VCaP (cell line): ENCODE data around the gene TIMM50.

Source experiments
- H3K27ac ChIP-seq: fragments of 450-650 bp; 2 replicates; pipeline ENCODE4 v1.5.1; 2017
- TF ChIP-seq, protein P1 (sequence below): fragments of 450-650 bp; conservative IDR thresholded peaks from 2 replicates; pipeline ENCODE4 v1.5.1; 2017; ENCODE audit warnings: mild to moderate bottlenecking, moderate library complexity

The TIMM50 gene

DNA sequence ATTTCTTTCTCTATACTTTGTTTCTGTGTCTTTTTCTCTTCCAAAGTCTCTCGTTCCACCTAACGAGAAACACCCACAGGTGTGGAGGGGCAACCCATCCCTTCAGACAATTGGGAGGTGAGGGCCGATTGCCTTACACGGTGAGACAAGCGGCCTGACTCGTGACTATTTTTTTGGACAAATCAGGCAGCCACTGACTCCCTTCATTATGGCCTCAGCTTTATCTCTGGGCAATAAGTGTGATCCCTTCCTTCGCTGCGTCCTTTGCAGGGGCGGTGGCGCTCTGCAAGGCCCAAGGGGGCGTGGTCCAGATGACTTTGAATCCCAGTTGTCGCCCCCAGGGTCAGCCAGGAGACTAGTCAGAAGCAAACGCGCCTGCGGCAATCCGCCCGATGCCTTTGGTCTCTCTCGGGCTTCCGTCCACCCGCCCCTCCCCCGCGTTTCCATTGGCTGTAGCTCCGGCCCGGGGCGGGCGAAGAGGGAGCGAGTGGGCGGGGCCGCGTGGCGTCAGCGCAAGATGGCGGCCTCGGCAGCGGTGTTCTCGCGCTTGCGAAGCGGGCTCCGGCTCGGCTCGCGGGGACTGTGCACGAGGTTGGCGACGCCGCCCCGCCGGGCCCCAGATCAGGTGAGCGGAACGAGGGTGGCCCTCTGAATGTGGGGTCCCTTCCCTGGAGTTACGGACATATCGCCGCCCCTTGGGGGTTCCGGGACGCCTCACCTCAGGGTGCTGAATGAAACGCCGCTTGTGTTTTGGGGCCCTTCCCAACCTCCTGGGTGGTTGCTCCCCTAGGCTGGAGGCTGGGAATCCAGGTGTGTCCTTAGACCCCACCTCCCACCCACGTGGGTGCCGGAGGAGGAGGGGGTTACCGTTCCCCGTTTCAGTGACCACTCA, at the start of gene TIMM50:
Gene TIMM50 (plus strand): TSS at position 502 of the 892 bp plus-strand sequence. CDS start 16 bp downstream, at position 518.
- H3K27ac ChIP-seq = peak within 1 kb of the TSS; percentile 86
- TF ChIP-seq, protein P1, sequence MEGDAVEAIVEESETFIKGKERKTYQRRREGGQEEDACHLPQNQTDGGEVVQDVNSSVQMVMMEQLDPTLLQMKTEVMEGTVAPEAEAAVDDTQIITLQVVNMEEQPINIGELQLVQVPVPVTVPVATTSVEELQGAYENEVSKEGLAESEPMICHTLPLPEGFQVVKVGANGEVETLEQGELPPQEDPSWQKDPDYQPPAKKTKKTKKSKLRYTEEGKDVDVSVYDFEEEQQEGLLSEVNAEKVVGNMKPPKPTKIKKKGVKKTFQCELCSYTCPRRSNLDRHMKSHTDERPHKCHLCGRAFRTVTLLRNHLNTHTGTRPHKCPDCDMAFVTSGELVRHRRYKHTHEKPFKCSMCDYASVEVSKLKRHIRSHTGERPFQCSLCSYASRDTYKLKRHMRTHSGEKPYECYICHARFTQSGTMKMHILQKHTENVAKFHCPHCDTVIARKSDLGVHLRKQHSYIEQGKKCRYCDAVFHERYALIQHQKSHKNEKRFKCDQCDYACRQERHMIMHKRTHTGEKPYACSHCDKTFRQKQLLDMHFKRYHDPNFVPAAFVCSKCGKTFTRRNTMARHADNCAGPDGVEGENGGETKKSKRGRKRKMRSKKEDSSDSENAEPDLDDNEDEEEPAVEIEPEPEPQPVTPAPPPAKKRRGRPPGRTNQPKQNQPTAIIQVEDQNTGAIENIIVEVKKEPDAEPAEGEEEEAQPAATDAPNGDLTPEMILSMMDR = no peak

DNA sequence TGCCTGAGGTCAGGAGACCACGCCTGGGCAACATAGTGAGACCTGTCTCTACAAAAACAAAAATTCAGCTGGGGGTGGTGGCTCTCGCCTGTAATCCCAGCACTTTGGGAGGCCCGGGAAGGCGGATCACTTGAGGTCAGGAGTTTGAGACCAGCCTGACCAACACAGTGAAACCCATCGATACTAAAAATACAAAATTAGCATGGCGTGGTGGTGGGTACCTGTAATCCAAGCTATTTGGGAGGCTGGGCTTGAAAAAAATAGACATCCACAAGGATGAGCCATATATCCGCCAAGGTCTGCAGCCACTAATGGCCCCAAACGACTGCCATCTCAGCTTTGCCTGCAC, 48.0 kb upstream of the TIMM50 start:
- TF ChIP-seq, protein P1 = no peak
- no peak overlapping the region for H3K27ac ChIP-seq

- TF ChIP-seq, protein P1 = no peak
- H3K27ac ChIP-seq = peak overlapping the region; percentile 95; the same call in 1 of the 2 replicates
These were observed 47.1 kb upstream of the TIMM50 start for GRCh38 chr19:39433480-39434079.

GRCh38 chr19:39434123-39435076, 46.2 kb upstream of the TIMM50 start:
- H3K27ac ChIP-seq = peak overlapping the region; percentile 95
- TF ChIP-seq, protein P1 = no peak

GRCh38 chr19:39435499-39436349, 44.9 kb upstream of the TIMM50 start, which contains the start of gene RPS16:
Gene RPS16 (minus strand): TSS chr19:39435949. CDS start chr19:39435895, 54 bp downstream.
- H3K27ac ChIP-seq = peak within 1 kb of the TSS; percentile 95
- TF ChIP-seq, protein P1 = no peak

DNA sequence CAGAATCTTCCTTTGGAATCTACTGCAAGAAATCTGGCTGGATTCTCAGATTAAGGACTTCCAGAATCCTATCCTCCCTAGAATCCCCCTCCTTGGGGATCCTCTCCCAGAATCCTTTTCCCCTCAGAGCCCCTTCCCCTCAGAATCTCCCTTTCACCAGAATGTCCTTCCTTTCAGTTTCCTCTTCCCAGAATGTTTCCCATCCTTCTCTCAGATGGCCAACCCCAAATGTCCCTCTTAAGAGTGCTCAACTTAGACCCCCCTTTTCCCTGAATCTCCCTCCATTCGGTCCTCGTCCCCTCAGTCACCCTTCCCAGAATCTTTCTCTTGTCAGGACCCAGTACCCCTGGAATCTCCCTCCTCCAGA, 44.3 kb upstream of the TIMM50 start:
- TF ChIP-seq, protein P1 = no peak
- H3K27ac ChIP-seq = peak overlapping the region; percentile 95
